ENCODE data around the gene SH2D1A.
"Not testable (repeated sequence)": the region's sequence is repeated elsewhere in the genome, so short reads cannot be mapped to it uniquely, and the experiment has no call there.

Gene SH2D1A

DNA sequence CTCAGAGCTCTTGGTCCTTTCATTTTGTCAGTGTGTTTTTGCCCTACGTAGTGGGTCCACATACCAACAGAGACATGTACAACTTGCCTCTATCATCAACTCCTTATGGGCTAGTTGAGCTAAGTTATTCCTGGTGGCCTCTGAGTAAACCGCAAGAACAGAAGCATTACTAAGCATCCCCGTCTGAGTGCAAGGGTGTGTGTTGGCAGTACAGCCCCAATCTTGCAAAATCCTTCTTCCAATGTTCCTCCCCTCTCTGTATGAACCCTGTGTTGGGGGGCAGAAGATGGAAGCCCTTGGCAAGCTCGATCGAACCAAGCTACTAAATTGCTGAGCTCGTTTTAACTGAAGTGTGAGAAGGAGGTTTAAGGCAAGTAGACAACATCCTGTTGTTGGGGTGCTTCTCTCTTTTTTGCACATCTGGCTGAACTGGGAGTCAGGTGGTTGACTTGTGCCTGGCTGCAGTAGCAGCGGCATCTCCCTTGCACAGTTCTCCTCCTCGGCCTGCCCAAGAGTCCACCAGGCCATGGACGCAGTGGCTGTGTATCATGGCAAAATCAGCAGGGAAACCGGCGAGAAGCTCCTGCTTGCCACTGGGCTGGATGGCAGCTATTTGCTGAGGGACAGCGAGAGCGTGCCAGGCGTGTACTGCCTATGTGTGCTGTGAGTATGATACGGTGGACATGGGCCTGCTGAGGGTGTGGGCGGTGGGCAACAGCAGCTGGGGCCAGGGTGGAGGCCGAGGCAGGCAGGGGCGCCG, at the start of gene SH2D1A:
TSS of gene SH2D1A (plus strand) at position 447 of the 760 bp plus-strand sequence. CDS start at position 527, 80 bp downstream.
- POLR2A ChIA-PET = no interaction called here
- TF ChIP-seq, protein P1, sequence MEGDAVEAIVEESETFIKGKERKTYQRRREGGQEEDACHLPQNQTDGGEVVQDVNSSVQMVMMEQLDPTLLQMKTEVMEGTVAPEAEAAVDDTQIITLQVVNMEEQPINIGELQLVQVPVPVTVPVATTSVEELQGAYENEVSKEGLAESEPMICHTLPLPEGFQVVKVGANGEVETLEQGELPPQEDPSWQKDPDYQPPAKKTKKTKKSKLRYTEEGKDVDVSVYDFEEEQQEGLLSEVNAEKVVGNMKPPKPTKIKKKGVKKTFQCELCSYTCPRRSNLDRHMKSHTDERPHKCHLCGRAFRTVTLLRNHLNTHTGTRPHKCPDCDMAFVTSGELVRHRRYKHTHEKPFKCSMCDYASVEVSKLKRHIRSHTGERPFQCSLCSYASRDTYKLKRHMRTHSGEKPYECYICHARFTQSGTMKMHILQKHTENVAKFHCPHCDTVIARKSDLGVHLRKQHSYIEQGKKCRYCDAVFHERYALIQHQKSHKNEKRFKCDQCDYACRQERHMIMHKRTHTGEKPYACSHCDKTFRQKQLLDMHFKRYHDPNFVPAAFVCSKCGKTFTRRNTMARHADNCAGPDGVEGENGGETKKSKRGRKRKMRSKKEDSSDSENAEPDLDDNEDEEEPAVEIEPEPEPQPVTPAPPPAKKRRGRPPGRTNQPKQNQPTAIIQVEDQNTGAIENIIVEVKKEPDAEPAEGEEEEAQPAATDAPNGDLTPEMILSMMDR (IDR thresholded peaks at IDR 0.05; ENCODE audit: insufficient read depth, low read length, missing control alignments) = no peak
- no peak for DNase-seq (ENCODE audit: low read depth, low spot score)
- CTCF ChIA-PET = no interaction called here
- no peak within 1 kb of the TSS for H3K4me3 ChIP-seq (ENCODE audit: low read depth, low read length)

DNA sequence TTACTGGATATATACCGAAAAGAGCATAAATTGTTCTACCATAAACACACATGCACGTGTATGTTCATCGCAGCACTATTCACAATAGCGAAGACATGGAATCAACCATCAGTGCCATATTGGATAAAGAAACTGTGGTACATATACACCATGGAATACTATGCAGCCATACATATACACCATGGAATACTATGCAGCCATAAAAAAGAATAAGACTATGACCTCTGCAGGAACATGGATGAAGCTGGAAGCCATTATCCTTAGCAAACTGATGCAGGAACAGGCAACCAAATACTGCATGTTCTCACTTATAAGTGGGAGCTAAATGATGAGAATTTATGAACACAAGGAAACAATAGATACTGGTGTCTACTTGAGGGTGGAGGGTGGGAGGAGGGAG, 47.0 kb upstream of the SH2D1A start:
- CTCF ChIA-PET = not testable (repeated sequence)

GRCh38 chrX:124300405-124300804, 46.0 kb upstream of the SH2D1A start:
- CTCF ChIA-PET = no interaction called here
- H3K4me3 ChIP-seq (ENCODE audit: low read depth, low read length) = no peak overlapping the region
- POLR2A ChIA-PET = no interaction called here
- DNase-seq (ENCODE audit: low read depth, low spot score) = no peak
- TF ChIP-seq, protein P1 (IDR thresholded peaks at IDR 0.05; ENCODE audit: insufficient read depth, low read length, missing control alignments) = no peak

More for the DNA sequence above, 47.0 kb upstream of the SH2D1A start:
- POLR2A ChIA-PET; DNase-seq (ENCODE audit: low read depth, low spot score); H3K4me3 ChIP-seq (ENCODE audit: low read depth, low read length): not testable (repeated sequence)

- ChIA-PET POLR2A (no interaction called here), CTCF (no interaction called here)
These were observed 39.0 kb upstream of the SH2D1A start for GRCh38 chrX:124307253-124307907.

GRCh38 chrX:124325732-124326131, 20.6 kb upstream of the SH2D1A start:
- no peak for DNase-seq (ENCODE audit: low read depth, low spot score)
- POLR2A ChIA-PET = no interaction called here

More at GRCh38 chrX:124307253-124307907, 39.0 kb upstream of the SH2D1A start:
- no peak for DNase-seq (ENCODE audit: low read depth, low spot score)
- TF ChIP-seq, protein P1 (IDR thresholded peaks at IDR 0.05; ENCODE audit: insufficient read depth, low read length, missing control alignments) = no peak
- H3K4me3 ChIP-seq (ENCODE audit: low read depth, low read length) = no peak overlapping the region

GRCh38 chrX:124328765-124329164, 17.6 kb upstream of the SH2D1A start:
- TF ChIP-seq, protein P1 (IDR thresholded peaks at IDR 0.05; ENCODE audit: insufficient read depth, low read length, missing control alignments) = no peak
- no peak overlapping the region for H3K4me3 ChIP-seq (ENCODE audit: low read depth, low read length)
- CTCF ChIA-PET = no interaction called here
- no peak for DNase-seq (ENCODE audit: low read depth, low spot score)
- POLR2A ChIA-PET = no interaction called here

More at GRCh38 chrX:124325732-124326131, 20.6 kb upstream of the SH2D1A start:
- TF ChIP-seq, protein P1 (IDR thresholded peaks at IDR 0.05; ENCODE audit: insufficient read depth, low read length, missing control alignments) = no peak
- CTCF ChIA-PET = no interaction called here
- H3K4me3 ChIP-seq (ENCODE audit: low read depth, low read length) = no peak overlapping the region
